ENCODE results near the gene PRPF40A.
"Not testable (repeated sequence)": the region's sequence is repeated elsewhere in the genome, so short reads cannot be mapped to it uniquely, and the experiment has no call there.

The PRPF40A gene

DNA sequence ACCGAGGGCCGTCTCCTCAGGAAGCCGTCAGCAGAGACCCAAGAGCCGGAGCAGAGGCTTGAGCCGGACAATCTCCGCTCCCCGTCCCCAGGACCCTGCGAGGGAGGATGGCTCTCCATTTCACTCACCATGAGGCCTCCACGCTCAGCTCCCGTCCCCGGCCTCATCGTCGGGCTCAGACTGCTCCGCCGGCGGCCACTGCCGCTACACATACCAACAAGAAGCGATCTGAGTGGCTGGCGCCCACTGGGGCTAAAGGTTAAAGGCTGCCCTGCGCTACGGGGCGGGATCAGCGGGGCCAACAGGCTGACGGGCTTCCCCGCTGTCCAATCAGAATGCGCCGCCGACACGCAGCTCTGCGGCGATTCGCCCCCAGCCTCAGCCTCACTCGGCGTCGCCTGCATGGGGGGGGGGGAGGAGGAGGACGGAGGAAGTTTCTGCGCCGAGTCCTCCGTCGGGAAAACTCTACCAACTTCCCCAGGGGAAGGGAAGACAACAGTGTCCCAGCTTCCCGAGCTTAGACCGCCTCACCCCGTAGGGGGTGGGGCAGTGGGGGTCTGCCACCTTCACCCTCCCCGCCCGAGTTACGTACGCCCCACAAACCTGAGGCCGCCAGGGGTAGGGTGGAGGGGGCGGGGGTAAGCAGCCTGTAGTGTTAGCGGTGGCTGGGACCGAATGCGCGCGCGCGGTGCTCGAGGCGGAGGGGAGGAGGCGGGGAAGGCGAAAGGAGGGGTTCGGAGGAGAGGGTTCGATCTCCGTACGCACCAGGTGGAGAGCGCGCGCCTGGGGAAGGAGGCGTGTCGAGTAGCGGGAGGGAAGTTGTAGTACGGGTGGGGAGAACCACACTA is at the start of gene PRPF40A:
Gene PRPF40A (minus strand): TSS at position 234 of the 848 bp plus-strand sequence. CDS start 22 bp downstream, at position 212.
- no peak for TF ChIP-seq GATA1 (IDR thresholded peaks at IDR 0.05; ENCODE audit: low read depth, low read length)
- peak; percentile 94 for TF ChIP-seq POLR2A (IDR thresholded peaks at IDR 0.05; ENCODE audit: low read length)
- peak; percentile 99 to 100 for DNase-seq

- TF ChIP-seq POLR2A (IDR thresholded peaks at IDR 0.05; ENCODE audit: low read length) (no peak), GATA1 (IDR thresholded peaks at IDR 0.05; ENCODE audit: low read depth, low read length) (no peak)
- no peak for DNase-seq
These were observed 49.7 kb upstream of the PRPF40A start for GRCh38 chr2:152766928-152767327.

- DNase-seq, result no peak
- TF ChIP-seq GATA1 (IDR thresholded peaks at IDR 0.05; ENCODE audit: low read depth, low read length), result no peak
- no peak for TF ChIP-seq POLR2A (IDR thresholded peaks at IDR 0.05; ENCODE audit: low read length)
These were observed 46.4 kb upstream of the PRPF40A start for GRCh38 chr2:152763651-152764050.

DNA sequence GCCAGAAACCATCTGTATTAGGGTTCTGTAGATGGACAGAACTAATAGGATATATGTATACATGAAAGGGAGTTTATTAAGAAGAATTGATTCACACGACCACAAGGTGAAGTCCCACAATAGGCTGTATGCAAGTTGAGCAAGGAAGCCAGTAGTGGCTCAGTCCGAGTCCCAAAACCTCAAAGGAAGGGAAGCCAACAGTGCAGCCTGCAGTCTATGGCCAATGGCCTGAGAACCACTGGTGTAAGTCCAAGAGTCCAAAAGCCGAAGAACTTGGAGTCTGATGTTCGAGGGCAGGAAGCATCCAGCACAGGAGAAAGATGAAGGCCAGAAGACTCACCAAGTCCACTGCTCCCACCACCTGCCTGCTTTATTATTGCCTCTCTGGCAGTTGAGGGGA is 45.9 kb upstream of the PRPF40A start:
- not testable (repeated sequence) for DNase-seq

DNA sequence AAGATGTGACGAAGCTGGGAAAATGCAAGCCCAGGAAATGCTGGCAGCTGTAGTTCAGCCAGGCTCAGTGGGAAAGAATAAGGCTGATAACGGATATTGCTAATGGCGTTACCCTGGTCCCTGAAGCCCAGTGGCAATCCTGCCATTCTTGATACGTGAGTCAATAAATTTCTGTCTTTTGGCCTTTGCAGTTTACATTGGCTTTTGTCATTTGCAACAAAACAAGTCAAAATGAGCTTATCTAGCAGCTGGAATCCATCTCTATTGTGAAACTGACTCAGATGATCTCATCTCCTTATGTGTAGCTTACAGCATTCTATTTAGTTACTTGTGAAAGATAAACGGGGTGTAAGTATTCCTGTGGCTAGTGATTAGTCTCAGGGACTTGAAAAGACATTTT is 44.9 kb upstream of the PRPF40A start:
- peak; percentile 3 to 5 for DNase-seq

GRCh38 chr2:152761214-152761613 is 44.0 kb upstream of the PRPF40A start:
- TF ChIP-seq GATA1 (IDR thresholded peaks at IDR 0.05; ENCODE audit: low read depth, low read length) (no peak), POLR2A (IDR thresholded peaks at IDR 0.05; ENCODE audit: low read length) (no peak)
- no peak for DNase-seq

More for the DNA sequence above, 44.9 kb upstream of the PRPF40A start:
- TF ChIP-seq POLR2A (IDR thresholded peaks at IDR 0.05; ENCODE audit: low read length) (no peak), GATA1 (IDR thresholded peaks at IDR 0.05; ENCODE audit: low read depth, low read length) (no peak)

DNA sequence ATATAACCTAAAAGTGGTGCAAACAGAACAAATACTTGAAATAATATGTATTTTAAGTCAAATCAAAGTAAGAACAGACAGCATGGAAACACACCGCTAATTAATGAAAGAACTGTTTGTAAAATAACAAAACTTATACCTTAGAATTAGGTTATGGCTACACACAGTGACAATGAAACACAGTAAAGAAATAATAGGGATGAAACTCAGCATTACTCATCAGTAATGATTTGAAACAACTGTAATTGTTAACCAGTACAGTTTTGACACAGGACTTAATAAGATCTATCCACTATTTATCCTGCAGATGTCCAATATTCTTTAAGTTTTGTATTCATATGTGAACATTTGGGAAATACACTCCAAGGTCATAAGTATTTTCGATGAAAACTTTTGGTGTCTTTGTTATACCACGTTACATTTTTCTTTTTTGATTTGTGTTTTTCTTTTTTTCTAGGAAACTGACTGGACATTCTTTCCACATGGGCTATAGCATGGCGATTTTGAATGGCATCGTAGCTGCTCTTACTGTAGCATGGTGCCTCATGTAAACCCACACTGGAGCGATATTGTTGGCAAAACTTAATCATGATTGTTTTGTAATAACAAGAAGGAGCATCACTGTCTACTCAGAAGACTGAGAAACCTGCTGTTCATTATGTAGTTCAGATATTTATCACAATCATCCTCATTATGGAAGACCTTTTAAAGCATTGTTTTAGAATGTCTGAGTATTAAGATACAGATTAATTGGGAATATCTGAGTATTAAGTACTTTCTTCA is 42.2 kb upstream of the PRPF40A start:
- no peak for DNase-seq
- TF ChIP-seq GATA1 (IDR thresholded peaks at IDR 0.05; ENCODE audit: low read depth, low read length) (no peak), POLR2A (IDR thresholded peaks at IDR 0.05; ENCODE audit: low read length) (no peak)

GRCh38 chr2:152755029-152755428 is 37.8 kb upstream of the PRPF40A start:
- DNase-seq, result peak; percentile 4 to 19
- TF ChIP-seq GATA1 (IDR thresholded peaks at IDR 0.05; ENCODE audit: low read depth, low read length) (no peak), POLR2A (IDR thresholded peaks at IDR 0.05; ENCODE audit: low read length) (no peak)

DNA sequence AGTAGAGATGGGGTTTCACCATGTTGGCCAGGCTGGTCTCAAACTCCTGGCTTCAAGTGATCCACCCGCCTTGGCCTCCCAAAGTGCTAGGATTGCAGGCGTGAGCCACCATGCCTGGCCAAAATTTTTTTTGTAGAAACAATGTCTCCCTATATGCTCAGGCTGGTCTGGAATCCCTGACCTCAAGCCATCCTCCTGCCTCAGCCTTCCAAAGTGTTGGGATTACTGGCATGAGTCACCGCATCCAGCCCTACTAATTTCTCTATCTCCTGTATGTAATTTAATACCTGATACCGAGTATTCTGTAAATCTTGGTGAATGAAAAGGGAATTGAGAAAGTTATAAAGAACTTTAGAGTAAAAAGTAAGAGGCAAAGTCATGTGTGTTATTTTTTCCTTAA is 30.5 kb upstream of the PRPF40A start:
- not testable (repeated sequence) for DNase-seq

DNA sequence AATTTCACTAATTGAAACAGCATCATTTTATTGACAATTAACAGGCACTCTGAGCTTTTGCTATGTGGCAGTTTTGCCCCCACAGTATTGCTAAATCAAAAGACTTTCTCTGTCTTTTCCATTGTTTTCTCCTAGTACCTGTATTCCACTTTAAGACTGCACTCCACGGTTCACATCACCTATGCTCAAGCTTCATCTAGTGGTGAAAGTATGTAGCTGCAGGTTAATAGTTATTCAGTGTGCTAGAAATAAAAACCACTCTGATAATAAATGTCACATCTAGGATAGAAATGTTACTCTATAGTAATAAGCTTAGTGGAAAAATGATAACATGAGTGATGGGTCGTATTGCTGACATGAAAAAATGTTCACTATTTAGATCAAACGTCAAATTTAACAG is 25.7 kb upstream of the PRPF40A start:
- peak in 1 of 2 experiments; percentile 23 for DNase-seq

GRCh38 chr2:152740743-152741328 is 23.6 kb upstream of the PRPF40A start:
- peak; percentile 72 to 82 for DNase-seq
- TF ChIP-seq GATA1 (IDR thresholded peaks at IDR 0.05; ENCODE audit: low read depth, low read length), result no peak
- no peak for TF ChIP-seq POLR2A (IDR thresholded peaks at IDR 0.05; ENCODE audit: low read length)

More for the DNA sequence above, 25.7 kb upstream of the PRPF40A start:
- no peak for TF ChIP-seq POLR2A (IDR thresholded peaks at IDR 0.05; ENCODE audit: low read length)
- TF ChIP-seq GATA1 (IDR thresholded peaks at IDR 0.05; ENCODE audit: low read depth, low read length), result no peak

- DNase-seq, result peak in 1 of 2 experiments; percentile 6
These were observed 22.4 kb upstream of the PRPF40A start for GRCh38 chr2:152739705-152740104.

- TF ChIP-seq POLR2A (IDR thresholded peaks at IDR 0.05; ENCODE audit: low read length), result no peak
- no peak for TF ChIP-seq GATA1 (IDR thresholded peaks at IDR 0.05; ENCODE audit: low read depth, low read length)
- no peak for DNase-seq
These were observed 21.2 kb upstream of the PRPF40A start for GRCh38 chr2:152738438-152738837.

DNA sequence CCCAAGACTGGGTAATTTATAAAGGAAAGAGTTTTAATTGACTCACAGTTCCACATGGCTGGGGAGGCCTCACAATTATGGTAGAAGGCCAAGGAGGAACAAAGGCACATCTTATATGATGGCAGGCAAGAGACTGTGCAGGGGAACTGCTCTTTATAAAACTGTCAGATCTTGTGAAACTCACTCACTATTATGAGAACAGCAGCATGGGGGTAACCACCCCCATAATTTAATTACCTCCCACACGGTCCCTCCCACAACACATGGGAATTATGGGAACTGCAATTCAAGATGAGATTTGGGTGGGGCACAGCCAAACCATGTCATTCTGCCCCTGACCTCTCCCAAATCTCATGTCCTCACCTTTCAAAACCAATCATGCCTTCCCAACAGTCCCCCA is 20.2 kb upstream of the PRPF40A start:
- DNase-seq, result not testable (repeated sequence)

All from erythroblast (primary cell).